Measurements from ENCODE around the gene VWA5B1. TPM values are rescaled to one million over a fixed set of nuclear protein-coding genes. Genes with fewer than 3 reads are reported as not detected.
"Not testable (repeated sequence)": the region's sequence is repeated elsewhere in the genome, so short reads cannot be mapped to it uniquely, and the experiment has no call there.

VWA5B1 gene
- total RNA-seq, 2 donors from 2014 or later = 0.51 TPM; not detected in 1

- no peak for TF ChIP-seq POLR2A (IDR thresholded peaks at IDR 0.05)
- H3K4me1 ChIP-seq (replicated peaks) = no peaks in the 10 kb centered on the region
- intact Hi-C loops (cut with DNase I) = no loop called here
These were observed 5.2 kb upstream of the VWA5B1 start for GRCh38 chr1:20285510-20285909.

GRCh38 chr1:20287696-20288095 lies 3.0 kb upstream of the VWA5B1 start:
- intact Hi-C loops (cut with DNase I); H3K9me3 ChIP-seq; H3K4me3 ChIP-seq; H3K36me3 ChIP-seq; H3K4me1 ChIP-seq (replicated peaks); H3K27ac ChIP-seq; DNase-seq (ENCODE audit: low spot score); H3K27me3 ChIP-seq (replicated peaks; ENCODE audit: insufficient read depth): not testable (repeated sequence)
- 85% methylated on average over 3 of the region's 3 CpGs for WGBS

More at GRCh38 chr1:20285510-20285909, 5.2 kb upstream of the VWA5B1 start:
- WGBS = 81% methylated on average over 3 of the region's 3 CpGs
- Histone ChIP-seq H3K36me3 (no peaks in the 10 kb centered on the region), H3K27ac (no peak overlapping the region), H3K4me3 (no peak overlapping the region), H3K9me3 (no peaks in the 10 kb centered on the region), H3K27me3 (replicated peaks; ENCODE audit: insufficient read depth) (no peaks in the 10 kb centered on the region)
- DNase-seq (ENCODE audit: low spot score) = no peak

DNA sequence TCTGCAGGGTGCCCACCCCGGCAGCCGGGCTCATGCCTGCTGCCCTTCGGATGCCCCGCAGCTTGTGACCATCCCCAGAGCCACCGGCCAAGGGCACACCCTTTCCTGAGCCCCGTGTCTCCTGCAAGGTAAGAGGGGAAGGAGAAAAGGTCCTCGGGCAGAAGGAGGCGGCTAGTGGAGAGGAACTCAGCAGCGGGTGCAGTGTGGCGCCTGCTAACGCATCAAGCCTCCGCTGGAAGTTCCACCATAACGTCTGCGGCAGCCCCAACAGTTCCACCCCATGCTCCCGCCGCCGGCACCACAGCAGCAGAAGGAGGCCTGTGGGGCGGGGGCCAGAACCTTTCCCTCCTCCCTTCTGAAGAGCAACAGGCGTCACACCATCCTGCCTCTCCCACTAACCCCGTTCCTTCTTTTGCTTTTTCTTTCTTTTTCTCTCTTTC lies 990 bp downstream of the VWA5B1 start:
- no peaks in the 10 kb centered on the region for H3K36me3 ChIP-seq
- no peaks in the 10 kb centered on the region for H3K4me1 ChIP-seq (replicated peaks)
- 8% methylated on average over 20 of the region's 20 CpGs for WGBS
- peaks cover 8% of the 10 kb centered on the region for H3K27me3 ChIP-seq (replicated peaks; ENCODE audit: insufficient read depth)
- intact Hi-C loops (cut with DNase I) = no loop called here
- H3K27ac ChIP-seq = no peak overlapping the region
- TF ChIP-seq POLR2A (IDR thresholded peaks at IDR 0.05) (no peak), POLR2AphosphoS5 (IDR thresholded peaks at IDR 0.05) (no peak), CTCF (IDR thresholded peaks at IDR 0.05) (no peak)
- H3K9me3 ChIP-seq = no peaks in the 10 kb centered on the region
- no peak for DNase-seq (ENCODE audit: low spot score)
- no peak overlapping the region for H3K4me3 ChIP-seq

DNA sequence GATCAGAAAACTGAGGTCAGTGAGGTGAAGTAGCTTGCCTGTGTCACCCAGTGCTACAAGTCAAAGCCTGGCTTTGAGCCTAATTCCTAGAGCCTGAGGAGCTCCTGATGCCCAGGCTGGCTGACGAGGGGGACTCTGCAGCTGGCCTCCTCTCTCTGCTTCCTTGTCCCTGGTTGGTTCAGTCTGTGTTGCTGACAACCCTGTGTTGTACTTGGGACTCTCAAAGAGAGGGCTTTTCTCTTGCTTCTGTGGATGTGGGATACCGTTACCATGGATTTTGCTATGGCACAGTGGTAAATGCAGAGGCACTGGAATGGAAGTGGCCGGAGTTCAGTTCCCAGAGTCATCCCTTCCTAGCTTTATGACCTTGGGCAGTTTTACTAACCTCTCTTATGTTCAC lies 8.0 kb downstream of the VWA5B1 start:
- intact Hi-C loops (cut with DNase I) = no loop called here
- WGBS = 67% methylated on average over 3 of the region's 3 CpGs
- H3K27ac ChIP-seq = no peak overlapping the region
- H3K4me3 ChIP-seq = no peak overlapping the region
- no peaks in the 10 kb centered on the region for H3K36me3 ChIP-seq
- no peak for DNase-seq (ENCODE audit: low spot score)
- TF ChIP-seq POLR2A (IDR thresholded peaks at IDR 0.05) (no peak), POLR2AphosphoS5 (IDR thresholded peaks at IDR 0.05) (no peak), CTCF (IDR thresholded peaks at IDR 0.05) (no peak)
- no peaks in the 10 kb centered on the region for H3K4me1 ChIP-seq (replicated peaks)
- no peaks in the 10 kb centered on the region for H3K9me3 ChIP-seq
- H3K27me3 ChIP-seq (replicated peaks; ENCODE audit: insufficient read depth) = no peaks in the 10 kb centered on the region

- no peaks in the 10 kb centered on the region for H3K4me1 ChIP-seq (replicated peaks)
- H3K9me3 ChIP-seq = no peaks in the 10 kb centered on the region
- no peak overlapping the region for H3K4me3 ChIP-seq
- no peaks in the 10 kb centered on the region for H3K36me3 ChIP-seq
- no peaks in the 10 kb centered on the region for H3K27me3 ChIP-seq (replicated peaks; ENCODE audit: insufficient read depth)
- intact Hi-C loops (cut with DNase I) = no loop called here
- WGBS = 63% methylated on average over 13 of the region's 13 CpGs
- DNase-seq (ENCODE audit: low spot score) = no peak
- TF ChIP-seq CTCF (IDR thresholded peaks at IDR 0.05) (no peak), POLR2AphosphoS5 (IDR thresholded peaks at IDR 0.05) (no peak)
- no peak overlapping the region for H3K27ac ChIP-seq
These were observed 10.9 kb downstream of the VWA5B1 start for GRCh38 chr1:20301463-20302107.

GRCh38 chr1:20302108-20302471 lies 11.4 kb downstream of the VWA5B1 start:
- H3K4me1 ChIP-seq (replicated peaks) = no peaks in the 10 kb centered on the region
- no peak overlapping the region for H3K4me3 ChIP-seq
- H3K27ac ChIP-seq = no peak overlapping the region
- no peak for DNase-seq (ENCODE audit: low spot score)
- intact Hi-C loops (cut with DNase I) = no loop called here
- 44% methylated on average over 2 of the region's 2 CpGs for WGBS
- no peaks in the 10 kb centered on the region for H3K27me3 ChIP-seq (replicated peaks; ENCODE audit: insufficient read depth)
- TF ChIP-seq POLR2A (IDR thresholded peaks at IDR 0.05) (no peak), CTCF (IDR thresholded peaks at IDR 0.05) (no peak), POLR2AphosphoS5 (IDR thresholded peaks at IDR 0.05) (no peak)
- H3K36me3 ChIP-seq = no peaks in the 10 kb centered on the region
- no peaks in the 10 kb centered on the region for H3K9me3 ChIP-seq

Measured in prostate gland (tissue), 2 donors.